GM21529 (cell line): ENCODE measurements around the gene WDR33.

Experiments
- ATAC-seq: cut with Tn5 transposase; IDR thresholded peaks from one replicate; pipeline ENCODE4 v1.9.1; 2021; ENCODE audit not compliant: unreplicated experiment

Gene WDR33

DNA sequence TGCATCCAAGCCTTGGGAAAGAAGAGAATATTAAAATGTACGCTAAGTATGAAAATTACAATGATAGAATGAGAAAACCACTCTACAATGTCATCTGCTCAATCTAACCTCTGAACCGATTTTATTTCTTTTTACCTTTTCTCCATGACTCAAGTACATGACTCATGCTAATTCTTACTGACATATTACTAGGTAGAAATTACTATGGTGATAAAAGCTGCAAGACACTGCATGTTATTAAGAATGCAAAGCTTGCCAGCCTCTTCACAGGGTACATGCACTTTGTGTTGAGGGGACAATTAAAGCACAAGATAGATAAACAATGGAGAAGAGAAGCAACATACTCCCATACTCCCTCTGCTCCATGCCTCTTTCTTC, 89.0 kb downstream of the WDR33 start:
- no peak for ATAC-seq

DNA sequence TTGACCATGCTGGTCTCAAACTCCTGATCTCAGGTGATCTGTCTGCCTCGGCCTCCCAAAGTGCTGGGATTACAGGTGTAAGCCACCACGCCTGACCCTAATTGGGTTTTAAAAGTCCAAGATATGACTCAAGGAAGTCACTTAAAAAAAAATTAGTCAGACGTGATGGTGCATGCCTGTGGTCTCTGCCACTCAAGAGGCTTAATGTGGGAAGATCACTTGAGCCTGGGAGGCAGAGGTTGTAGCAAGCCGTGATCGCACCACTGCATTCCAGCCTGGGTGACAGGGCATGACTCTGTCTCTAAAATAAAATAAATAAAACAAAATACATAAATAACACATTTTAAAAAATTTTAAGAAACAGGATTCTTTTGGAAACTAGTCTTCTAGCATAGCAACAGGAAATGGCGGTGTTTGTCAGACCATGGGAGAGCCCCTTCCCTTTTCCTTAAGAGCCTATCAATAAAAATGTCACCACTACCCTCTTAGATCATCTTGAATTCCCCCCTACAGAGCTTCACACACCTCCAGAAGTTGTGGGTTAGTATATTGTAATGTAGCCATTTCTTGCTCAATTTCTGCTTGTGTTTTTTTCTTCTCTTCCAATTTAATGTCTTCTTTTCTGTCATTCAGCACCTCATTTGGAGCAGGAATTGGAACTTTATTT, 89.5 kb downstream of the WDR33 start:
- ATAC-seq: no peak

DNA sequence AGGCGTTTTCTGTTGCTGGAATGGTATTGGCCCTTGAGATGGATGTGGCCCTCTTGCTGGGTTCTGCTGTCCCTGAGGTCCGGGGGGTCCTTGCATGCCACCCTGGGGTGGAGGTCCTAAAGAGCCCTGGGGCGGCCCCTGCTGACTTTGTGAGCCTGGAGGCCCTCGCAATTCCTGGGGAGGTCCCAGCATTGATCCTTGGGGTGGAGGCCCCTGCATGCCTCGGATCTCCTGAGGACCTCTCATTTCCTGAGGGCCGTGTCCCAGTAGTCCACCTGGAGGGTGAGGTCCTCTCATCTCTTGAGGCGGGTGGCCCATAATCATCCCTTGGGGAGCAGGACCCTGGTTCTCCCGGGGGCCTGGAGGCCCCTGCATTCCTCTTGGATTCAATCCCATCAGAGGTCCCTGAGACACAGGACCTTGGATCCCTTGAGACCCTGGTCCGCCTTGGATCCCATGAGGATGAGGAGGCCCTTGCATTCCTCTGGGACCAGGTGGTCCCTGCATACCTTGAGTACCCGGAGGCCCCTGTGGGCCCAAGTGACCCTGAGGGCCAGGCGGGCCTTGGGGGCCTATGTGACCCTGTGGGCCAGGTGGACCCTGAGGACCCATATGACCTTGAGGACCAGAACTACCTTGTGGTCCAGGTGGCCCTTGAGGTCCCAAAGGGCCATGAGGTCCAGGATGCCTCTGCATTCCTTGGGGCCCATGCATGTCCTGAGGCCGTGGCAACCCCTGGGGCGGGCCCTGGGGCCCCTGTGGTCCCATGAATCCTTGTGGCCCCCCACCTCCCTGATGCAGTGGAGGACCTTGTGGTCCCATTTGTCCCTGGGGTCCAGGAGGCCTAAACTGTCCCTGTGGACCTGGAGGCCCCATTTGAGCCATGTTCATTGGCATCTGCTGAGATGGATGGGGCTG, 91.4 kb downstream of the WDR33 start:
- no peak for ATAC-seq

DNA sequence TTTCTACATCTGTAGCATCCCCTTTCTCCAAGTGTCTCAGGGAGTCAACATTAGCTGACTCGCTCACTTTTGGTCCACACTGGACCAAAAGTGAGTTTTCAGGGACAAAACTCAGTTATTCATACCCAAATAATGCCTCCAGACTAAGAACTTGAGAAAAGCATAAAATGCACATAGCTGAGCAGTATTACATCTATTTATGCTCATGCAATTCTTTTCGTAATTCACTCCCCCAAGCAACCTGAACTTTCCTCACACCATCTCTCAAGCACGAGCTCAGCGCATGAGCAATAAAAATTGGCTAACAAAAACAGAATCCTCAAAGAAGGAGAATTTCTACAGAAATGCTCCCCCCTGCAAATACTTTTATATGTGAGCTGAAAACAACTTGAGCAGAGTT, 92.7 kb downstream of the WDR33 start:
- ATAC-seq: no peak

DNA sequence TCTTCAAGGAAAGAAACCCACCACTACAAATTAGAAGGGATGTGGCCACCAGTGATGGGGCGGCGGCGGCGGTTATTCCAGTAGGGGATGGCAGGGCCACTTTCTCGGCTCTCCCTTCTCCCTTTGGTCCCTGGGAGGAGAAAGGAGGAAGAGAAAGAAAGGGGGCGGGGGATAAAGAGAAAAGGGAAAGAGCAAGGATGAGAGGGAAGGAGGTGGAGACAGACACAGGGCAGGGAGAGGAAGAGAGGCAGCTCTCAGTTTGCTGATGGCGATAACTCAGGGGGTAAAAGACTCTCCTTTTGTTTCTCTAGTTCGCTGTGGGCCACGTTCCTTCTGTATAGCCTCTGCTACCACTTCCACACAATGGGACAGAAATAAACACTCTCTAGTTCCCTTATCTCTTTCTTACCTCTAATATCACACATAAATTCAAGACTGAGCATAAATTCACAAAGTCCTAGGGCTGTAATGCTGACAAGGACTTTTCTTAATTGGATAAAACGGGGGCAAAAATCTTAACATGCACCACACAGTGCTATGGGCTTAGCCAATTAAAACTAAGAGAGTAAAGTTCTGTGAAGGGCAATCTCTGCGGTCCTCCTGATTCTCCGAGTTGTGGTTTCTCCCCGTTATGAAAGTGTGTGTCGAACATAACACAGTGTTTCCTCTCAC, 95.1 kb downstream of the WDR33 start:
- ATAC-seq: no peak

DNA sequence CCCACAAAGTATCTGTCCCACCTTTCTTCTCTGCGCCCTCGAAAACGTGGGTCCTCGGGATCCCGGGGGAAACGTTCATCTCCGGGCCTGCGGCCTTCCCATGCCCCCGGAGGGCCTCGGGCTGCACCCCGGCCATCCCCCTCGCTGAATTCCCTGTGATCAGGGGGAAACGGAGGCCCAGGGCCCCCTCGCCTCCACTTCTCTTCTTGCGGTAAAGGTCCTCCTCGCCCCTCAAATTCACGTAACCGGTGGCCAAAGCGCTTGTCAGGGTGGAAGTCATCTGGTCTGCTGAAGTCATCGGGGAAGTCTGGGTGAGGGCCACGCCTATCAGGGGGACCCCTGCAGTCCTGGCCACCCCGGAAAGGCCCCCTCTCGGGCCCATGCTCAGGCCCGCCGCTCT, 97.4 kb downstream of the WDR33 start:
- ATAC-seq: no peak

DNA sequence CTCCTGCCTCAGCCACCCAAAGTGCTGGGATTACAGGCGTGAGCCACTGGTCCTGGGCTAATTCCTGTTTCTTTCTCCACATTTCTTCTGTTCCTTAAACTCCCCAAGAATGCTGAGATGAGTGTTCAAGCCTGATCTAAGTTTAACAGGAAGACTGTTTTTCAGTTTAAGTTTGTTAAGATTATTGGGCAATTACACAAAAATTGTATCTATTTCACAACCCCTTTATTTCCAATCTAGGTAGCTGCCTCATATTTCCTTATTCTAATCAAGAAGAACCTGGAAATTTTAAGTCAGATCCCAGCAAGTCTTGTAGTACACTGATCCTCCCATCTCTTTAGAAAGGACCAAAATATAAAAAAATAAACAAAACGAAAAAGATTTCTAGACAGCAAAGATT, 98.0 kb downstream of the WDR33 start:
- no peak for ATAC-seq

DNA sequence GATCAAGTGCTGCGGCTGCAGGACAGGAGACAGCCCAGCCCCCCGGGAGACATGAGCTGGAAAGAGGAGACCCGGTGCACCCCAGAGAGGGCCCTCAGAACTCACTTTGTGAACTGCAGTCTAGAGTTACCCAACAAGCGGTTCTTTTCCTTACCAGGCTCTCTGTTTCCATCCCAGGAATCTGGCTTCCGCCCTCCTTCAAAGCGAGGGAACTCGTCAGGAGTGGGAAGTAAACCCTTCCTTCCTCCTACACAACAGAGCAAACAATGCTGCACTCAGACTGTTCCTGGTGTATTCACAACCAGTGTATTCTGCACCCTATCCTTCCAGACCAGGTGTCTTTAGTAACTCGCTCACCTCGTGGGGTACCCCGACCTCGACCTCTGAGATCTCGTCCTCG, 101.6 kb downstream of the WDR33 start:
- no peak for ATAC-seq

DNA sequence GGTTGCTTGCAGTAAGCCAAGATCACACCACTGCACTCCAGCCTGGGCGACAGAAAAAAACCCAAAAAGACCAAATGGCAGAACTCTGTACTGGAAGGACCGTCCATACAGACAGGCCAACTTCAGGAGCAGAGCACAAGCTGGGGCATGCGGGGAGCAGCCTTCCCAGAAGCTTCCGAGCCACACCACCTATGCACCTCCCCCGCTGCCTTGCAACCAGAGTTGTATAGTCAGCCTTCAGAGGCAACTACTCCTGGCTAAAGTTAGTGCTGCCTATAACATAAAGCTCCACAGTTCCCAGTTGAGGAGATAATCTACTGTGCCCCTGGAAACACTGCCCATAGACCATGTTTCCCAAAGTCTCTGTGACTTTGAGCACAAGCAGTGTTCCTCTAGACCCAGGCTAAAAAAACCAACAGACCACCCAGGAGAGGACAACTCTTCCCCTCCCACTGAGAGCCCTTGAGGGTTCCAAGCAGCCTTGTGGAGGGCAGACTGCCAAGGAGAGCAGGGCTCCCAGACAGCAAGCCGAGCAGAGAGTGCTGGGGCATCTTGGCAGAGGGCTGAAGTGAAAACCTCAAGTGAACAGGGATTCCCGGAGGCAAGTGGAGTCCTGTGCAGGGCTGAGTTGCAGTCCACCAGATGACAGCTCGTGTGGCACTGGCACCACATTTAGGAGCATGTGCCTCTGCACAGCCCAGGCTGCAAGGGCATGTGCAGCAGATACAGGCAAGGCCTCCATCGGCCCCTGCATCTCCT, 102.9 kb downstream of the WDR33 start:
- ATAC-seq: no peak

DNA sequence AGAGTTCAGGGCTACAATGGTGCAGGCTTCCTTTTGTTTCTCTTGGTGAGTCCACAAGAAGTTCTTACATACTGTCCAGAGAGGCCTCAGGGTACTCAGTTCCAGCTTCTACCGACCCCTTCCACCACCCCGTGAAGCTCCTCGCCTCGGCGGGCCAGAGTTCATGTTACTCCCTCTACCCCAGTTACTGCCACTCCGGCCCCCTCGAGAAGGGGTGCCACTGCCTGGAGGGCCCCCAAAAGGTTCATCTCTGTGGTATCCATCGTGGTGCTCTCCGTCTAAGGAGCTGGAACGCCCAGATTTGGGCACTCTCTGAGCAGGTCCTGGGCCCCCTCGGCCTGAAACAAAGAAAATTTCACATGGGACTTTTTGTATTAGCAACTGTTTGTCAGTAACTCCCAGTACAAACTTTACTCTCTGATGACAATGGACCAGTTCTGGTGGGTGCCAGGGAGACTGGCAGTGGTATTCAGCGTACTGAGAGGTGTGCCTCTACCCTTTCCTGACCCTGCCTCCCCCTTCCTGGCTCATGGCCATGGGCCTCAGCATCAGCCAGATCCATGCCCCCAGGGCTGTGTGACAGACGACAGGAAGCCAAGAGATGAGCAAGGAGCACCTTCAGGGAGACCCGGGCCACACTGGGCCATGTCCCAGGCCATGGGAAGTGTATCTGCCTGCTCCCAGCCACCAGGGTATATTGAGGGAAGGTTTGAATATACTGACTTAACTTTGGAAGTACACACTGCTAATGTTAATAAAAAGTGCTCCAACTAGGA, 104.6 kb downstream of the WDR33 start:
- no peak for ATAC-seq

DNA sequence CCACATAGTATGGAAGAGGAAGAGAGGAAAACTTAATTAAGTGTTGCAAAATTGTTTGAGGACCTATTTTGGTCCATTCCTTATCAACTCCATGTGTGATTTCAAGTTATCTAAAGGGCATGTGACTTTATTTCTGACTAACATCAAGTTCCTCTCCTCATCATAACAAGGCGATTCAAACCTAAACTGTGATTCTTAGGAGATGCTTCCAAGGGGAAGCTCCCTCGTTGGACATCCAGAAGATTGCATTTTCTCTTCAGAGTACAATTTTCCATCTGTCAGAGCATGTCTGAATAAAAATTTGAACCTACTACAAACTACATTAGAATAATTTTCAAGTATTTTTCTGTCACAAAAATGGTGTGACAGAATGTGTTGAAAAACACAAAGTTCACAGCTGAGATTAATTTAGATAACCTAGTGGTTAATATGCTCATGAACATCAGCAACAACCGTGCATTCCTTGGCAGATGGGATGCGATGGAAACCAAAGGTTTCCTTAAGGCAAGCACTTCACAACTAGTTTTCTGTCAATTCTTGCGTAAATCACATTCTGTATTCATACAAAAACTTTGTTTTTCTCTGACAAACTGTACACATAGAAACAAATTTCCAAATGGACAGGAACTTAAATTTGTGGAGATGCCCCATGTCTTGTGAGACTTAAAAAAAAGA, 105.4 kb downstream of the WDR33 start:
- ATAC-seq: no peak

DNA sequence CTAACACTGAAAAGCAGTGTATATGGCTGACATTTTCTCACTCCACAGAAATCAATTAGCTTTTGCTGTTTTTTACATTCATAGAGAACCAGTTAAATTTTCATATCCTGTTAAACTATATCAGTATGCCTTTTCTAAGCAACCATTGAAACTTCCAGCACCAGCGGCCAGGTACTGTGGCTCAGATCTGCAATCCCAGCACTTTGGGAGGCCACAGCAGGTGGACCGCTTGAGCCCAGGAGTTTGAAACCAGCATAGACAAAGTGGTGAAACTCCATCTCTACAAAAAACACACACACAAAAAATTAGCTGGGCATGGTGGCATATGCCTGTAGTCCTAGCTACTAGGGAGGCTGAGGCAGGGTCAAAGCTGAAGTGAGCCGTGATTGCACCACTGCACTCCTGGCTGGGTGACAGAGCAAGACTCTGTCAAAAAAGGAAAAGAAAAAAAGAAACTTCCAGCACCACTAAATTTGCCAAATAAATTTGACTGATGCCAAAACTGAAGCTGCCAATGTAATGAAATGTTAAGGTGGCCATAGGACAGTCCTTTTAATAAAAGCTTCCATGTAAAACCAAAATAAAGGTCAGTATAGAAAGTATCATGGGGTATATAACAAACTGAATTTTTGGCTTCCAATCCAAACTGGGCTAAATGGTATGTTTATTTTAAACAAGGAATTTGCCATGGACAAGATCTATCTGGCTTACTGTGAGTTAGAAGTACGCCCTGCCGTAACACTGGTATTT, 106.2 kb downstream of the WDR33 start:
- ATAC-seq: no peak

DNA sequence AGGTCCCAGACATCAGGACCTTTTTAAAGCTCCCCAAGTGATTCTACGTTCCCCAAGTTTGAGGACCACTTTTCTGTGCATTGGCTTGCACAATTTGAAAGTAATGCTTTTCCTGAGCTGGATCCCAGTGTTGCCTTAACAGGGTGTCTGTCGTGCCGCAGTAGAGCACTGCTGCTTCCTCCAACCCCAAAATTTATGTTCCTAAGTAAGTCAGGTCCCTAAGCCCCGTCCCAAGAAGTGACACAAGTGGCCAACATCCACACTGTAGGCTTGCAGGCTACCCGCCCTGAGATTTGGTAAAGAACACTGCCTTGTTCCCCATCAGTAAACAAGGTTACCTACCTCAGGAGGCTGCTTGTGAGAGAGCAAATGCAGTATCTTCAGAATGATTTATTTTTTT, 107.7 kb downstream of the WDR33 start:
- ATAC-seq: no peak

DNA sequence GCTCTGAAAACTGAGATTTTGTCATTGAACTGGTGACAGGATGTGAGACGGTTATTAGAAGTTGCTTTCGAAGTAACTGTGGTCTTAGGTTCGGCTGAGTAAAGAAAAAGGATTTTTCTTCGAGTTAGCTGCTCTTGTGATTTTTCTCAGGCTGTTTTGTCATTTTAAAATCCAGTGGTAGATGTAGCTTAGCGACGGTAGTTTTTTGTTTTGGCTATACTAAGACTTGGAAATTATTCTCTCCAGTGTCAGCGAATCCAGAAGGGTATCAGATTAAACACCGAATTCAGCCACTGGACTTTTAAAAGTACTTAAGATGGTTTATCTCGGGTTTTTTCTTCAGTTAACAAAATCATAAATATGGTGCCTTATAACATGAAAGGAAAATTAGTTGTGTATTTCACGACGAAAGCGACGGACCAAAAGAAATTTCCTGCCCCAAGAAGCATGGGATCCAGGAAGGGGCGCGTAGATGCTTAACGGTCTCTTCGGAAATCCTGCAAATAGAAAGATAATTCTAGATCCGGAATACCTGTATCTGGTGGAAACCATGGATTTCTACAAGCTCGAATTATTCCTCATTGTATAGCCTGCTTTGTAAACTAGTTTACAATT, 108.5 kb downstream of the WDR33 start:
- ATAC-seq: no peak

DNA sequence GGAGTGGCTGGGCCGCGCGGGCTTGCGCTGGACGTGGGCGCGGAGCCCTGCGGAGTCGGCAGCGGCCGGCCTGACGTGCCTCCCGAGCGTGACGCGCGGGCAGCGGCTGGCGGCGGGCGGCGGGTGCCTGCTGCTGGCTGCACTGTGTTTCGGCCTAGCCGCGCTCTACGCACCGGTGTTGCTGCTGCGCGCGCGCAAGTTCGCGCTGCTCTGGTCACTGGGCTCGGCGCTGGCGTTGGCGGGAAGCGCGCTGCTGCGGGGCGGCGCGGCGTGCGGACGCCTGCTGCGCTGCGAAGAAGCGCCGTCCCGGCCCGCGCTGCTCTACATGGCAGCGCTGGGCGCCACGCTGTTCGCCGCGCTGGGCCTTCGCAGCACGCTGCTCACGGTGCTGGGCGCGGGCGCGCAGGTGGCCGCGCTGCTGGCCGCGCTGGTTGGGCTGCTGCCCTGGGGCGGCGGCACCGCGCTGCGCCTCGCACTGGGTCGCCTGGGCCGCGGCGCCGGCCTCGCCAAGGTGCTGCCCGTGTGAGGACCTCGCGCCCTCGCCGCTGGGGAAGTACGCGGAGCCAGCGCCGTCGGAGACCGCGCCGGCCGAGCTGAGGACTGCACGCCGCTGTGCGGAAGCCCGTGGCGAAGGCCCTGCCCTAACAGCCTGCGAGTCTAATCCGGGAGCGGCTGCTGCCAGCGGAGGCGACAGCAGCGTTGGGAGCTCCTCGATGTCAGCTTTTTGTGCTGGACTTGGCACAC, 109.1 kb downstream of the WDR33 start:
- ATAC-seq: peak; percentile 40

DNA sequence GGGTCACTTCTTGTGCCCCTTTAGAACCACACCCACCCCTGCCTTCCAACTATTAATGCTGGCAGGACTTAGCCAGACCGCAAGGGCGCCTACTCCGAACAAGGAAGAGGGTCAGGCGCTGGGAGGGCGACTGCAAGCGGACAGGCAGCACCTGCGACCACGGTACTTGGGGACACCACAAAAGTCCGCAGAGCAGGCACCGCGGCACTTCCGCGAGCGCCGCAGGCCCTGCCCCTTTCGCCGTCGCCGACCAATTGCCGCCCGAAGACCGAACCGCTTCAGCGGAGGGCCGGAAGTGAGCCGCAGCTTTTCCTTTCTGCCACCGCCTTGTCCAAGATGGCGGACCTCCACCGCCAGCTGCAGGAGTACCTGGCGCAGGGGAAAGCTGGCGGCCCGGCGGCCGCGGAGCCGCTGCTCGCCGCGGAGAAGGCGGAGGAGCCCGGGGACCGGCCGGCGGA, 109.7 kb downstream of the WDR33 start, which contains the start of gene SFT2D3:
Gene SFT2D3, plus strand, starts transcription at position 305 of the 458 bp plus-strand sequence. Its CDS starts 32 bp downstream, at position 337.
- peak; percentile 65 for ATAC-seq

DNA sequence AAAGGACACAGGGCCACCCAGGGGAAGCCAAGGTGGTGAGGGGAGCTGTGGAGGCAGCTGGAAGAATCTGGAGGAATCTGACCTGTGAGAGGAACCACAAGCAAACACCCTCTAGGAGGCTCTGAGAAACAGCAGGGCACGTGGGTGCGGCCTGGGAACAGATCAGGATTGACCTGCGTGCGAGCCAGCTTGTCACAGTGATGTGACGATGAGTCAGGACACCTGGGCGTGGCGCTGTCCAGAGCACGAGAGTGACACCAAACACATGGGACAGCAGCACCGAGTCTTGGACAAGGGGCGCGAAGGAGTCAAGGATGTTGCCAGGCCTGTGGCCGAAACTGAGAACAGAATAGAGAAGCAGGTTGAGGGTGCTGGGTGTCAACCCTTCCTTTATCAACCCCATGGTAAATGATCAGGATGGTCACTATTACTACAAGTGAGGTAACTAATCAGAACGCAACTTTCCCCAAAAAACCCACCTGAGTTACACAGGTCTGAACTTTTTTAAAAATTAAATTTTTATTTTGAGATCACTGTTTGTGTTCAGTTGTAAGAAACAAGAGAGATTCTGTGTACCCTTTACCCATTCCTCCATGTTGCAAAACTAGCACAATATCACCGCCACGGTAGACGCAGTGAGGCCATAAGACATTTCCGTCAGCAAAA, 110.3 kb downstream of the WDR33 start:
- ATAC-seq: peak; percentile 68
